Hematopoietic multipotent progenitor cell (in vitro differentiated cells): ENCODE measurements around the gene EIF6. TPM values are rescaled to one million over a fixed set of nuclear protein-coding genes. Genes with fewer than 3 reads are reported as not detected.

Source experiments
- DNase-seq, 3 donors: peaks; one replicate each; pipeline ENCODE4 v3.0.0-alpha.2; 2011 to 2015; ENCODE audit warnings: low read depth in 2 of 3, low spot score in 2 of 3
- total RNA-seq: library from RNA; depleted of rRNA; stranded (reverse); fragments of >200 nt; gene quantifications from one replicate; pipeline ENCODE4 v1.2.3, GENCODE V29; 2012

The EIF6 gene
- total RNA-seq, 1 donor: 233 TPM

- DNase-seq: no peak
These were observed 48.7 kb downstream of the EIF6 start for GRCh38 chr20:35235881-35236280.

GRCh38 chr20:35232575-35232974, 52.0 kb downstream of the EIF6 start:
- no peak for DNase-seq

Other genes starting within 250 kb of the EIF6 start
- 43.1 TPM for gene TRPC4AP, start 192.0 kb downstream of the EIF6 start, total RNA-seq
- 66.0 TPM for gene EDEM2, start 137.4 kb downstream of the EIF6 start, total RNA-seq
- 5.7 TPM for gene PROCR, start 112.7 kb downstream of the EIF6 start, total RNA-seq
- gene MMP24, start 58.1 kb downstream of the EIF6 start, total RNA-seq: under 0.01 TPM
- gene MMP24OS, start 6.7 kb downstream of the EIF6 start, total RNA-seq: 20.2 TPM
- under 0.01 TPM for gene FAM83C, start 7.7 kb upstream of the EIF6 start, total RNA-seq
- 16.4 TPM for gene UQCC1, start 127.2 kb upstream of the EIF6 start, total RNA-seq
- gene GDF5, start 153.5 kb upstream of the EIF6 start, total RNA-seq: under 0.01 TPM
- gene CEP250, start 170.8 kb upstream of the EIF6 start, total RNA-seq: 12.4 TPM
- gene C20orf173, start 244.9 kb upstream of the EIF6 start, total RNA-seq: not detected